WTC11 (cell line): ENCODE measurements around the gene NATD1. TPM values are rescaled to one million over a fixed set of nuclear protein-coding genes. Genes with fewer than 3 reads are reported as not detected.

Experiments used
- ATAC-seq: fragments of 200-7000 bp; cut with Tn5 transposase; 2 replicates; pipeline ENCODE4 v1.10.0; 2021; ENCODE audit warnings: mild to moderate bottlenecking, moderate library complexity
- CTCF ChIA-PET: fragments of 300-600 bp; sonication (Branson Sonifier 250); formaldehyde crosslinking; loops from one replicate; lab custom pipeline; 2021; ENCODE audit warnings: antibody characterized with exemption; lab: Charles Lee
- POLR2A ChIA-PET: fragments of 350-600 bp; sonication (Branson Sonifier 250); formaldehyde crosslinking; loops from one replicate; lab custom pipeline; 2021; ENCODE audit warnings: antibody characterized with exemption; lab: Charles Lee
- DNase-seq: peaks from one replicate; pipeline ENCODE4 v3.0.0; 2021; ENCODE audit warnings: low spot score
- H3K27ac Mint-ChIP-seq: 2 replicates; pipeline ENCODE4 v1.8.0; 2021; ENCODE audit warnings: mixed read lengths
- H3K27me3 Mint-ChIP-seq: 2 replicates; pipeline ENCODE4 v1.8.0; 2021; ENCODE audit warnings: low read depth, mild to moderate bottlenecking, moderate library complexity, mixed read lengths
- H3K36me3 Mint-ChIP-seq: 2 replicates; pipeline ENCODE4 v1.8.0; 2021; ENCODE audit warnings: mixed read lengths
- H3K4me1 Mint-ChIP-seq: 2 replicates; pipeline ENCODE4 v1.8.0; 2022; ENCODE audit warnings: mixed read lengths
- H3K4me3 Mint-ChIP-seq: 2 replicates; pipeline ENCODE4 v1.8.0; 2021; ENCODE audit warnings: mild to moderate bottlenecking, moderate library complexity, mixed read lengths
- H3K9me3 Mint-ChIP-seq: 2 replicates; pipeline ENCODE4 v1.8.0; 2021; ENCODE audit warnings: mixed read lengths
- ATF1 ChIP-seq: sonication (generic); formaldehyde crosslinking; IDR thresholded peaks from 2 replicates; pipeline ENCODE4 v1.8.1; 2023; ENCODE audit warnings: mild to moderate bottlenecking, moderate library complexity, missing genetic modification reagents
- ELF4 ChIP-seq: sonication (generic); formaldehyde crosslinking; IDR thresholded peaks from 2 replicates; pipeline ENCODE4 v1.8.1; 2022; ENCODE audit warnings: low read depth, mild to moderate bottlenecking, moderate library complexity, missing genetic modification reagents
- FOXJ3 ChIP-seq: sonication (generic); formaldehyde crosslinking; IDR thresholded peaks from 2 replicates; pipeline ENCODE4 v1.9.0; 2021; ENCODE audit warnings: missing genetic modification reagents, mild to moderate bottlenecking, borderline replicate concordance
- HMGA2 ChIP-seq: fragments of 250-450 bp; sonication (Bioruptor Pico); IDR thresholded peaks from 2 replicates; pipeline ENCODE4 v1.4.0; 2021; ENCODE audit warnings: mild to moderate bottlenecking, moderate library complexity
- JUN ChIP-seq: sonication (generic); formaldehyde crosslinking; IDR thresholded peaks from 2 replicates; pipeline ENCODE4 v1.8.0; 2023; ENCODE audit warnings: mild to moderate bottlenecking, missing genetic modification reagents
- MXD4 ChIP-seq: fragments of 250-450 bp; sonication (Bioruptor Pico); IDR thresholded peaks from 2 replicates; pipeline ENCODE4 v1.8.0; 2021; ENCODE audit warnings: mild to moderate bottlenecking, moderate library complexity, borderline replicate concordance
- NR1H2 ChIP-seq: sonication (generic); formaldehyde crosslinking; IDR thresholded peaks from 2 replicates; pipeline ENCODE4 v1.9.0; 2021; ENCODE audit warnings: mild to moderate bottlenecking, moderate library complexity, missing genetic modification reagents
- NR2C2 ChIP-seq: sonication (generic); formaldehyde crosslinking; IDR thresholded peaks from 2 replicates; pipeline ENCODE4 v1.8.0; 2022; ENCODE audit warnings: mild to moderate bottlenecking, missing genetic modification reagents
- RELA ChIP-seq: sonication (generic); formaldehyde crosslinking; IDR thresholded peaks from 2 replicates; pipeline ENCODE4 v1.8.1; 2022; ENCODE audit warnings: missing genetic modification reagents, mild to moderate bottlenecking, borderline replicate concordance
- ZNF263 ChIP-seq: sonication (generic); formaldehyde crosslinking; IDR thresholded peaks from 2 replicates; pipeline ENCODE4 v1.8.1; 2022; ENCODE audit warnings: low read depth, mild to moderate bottlenecking, moderate library complexity, missing genetic modification reagents
- total RNA-seq: library from RNA; stranded (reverse); gene quantifications from 3 replicates; pipeline ENCODE4 v1.2.3, GENCODE V29; 2021
- TF ChIP-seq, protein P1 (sequence below): sonication (generic); formaldehyde crosslinking; IDR thresholded peaks from 2 replicates; pipeline ENCODE4 v1.8.0; 2022; ENCODE audit warnings: missing genetic modification reagents
- TF ChIP-seq, protein P2 (sequence below): sonication (generic); formaldehyde crosslinking; IDR thresholded peaks from 2 replicates; pipeline ENCODE4 v1.8.1; 2022; ENCODE audit warnings: missing genetic modification reagents, borderline replicate concordance
- TF ChIP-seq, protein P3 (sequence below): sonication (generic); formaldehyde crosslinking; IDR thresholded peaks from 2 replicates; pipeline ENCODE4 v1.8.0; 2023; ENCODE audit warnings: mild to moderate bottlenecking, missing genetic modification reagents
- TF ChIP-seq, protein P4 (sequence below): sonication (generic); formaldehyde crosslinking; IDR thresholded peaks from 2 replicates; pipeline ENCODE4 v1.8.0; 2022; ENCODE audit warnings: mild to moderate bottlenecking, missing genetic modification reagents
- TF ChIP-seq, protein P5 (sequence below): sonication (generic); formaldehyde crosslinking; IDR thresholded peaks from 2 replicates; pipeline ENCODE4 v1.8.0; 2023; ENCODE audit warnings: missing genetic modification reagents, mild to moderate bottlenecking, borderline replicate concordance
- TF ChIP-seq, protein P6 (sequence below): sonication (generic); formaldehyde crosslinking; IDR thresholded peaks from 2 replicates; pipeline ENCODE4 v1.8.0; 2022; ENCODE audit warnings: mild to moderate bottlenecking, missing genetic modification reagents
- TF ChIP-seq, protein P7 (sequence below): sonication (generic); formaldehyde crosslinking; IDR thresholded peaks from 2 replicates; pipeline ENCODE4 v1.8.1; 2023; ENCODE audit warnings: mild to moderate bottlenecking, moderate library complexity, missing genetic modification reagents

Gene NATD1
- total RNA-seq, 1 experiment from 2014 or later, result 10.1 TPM

DNA sequence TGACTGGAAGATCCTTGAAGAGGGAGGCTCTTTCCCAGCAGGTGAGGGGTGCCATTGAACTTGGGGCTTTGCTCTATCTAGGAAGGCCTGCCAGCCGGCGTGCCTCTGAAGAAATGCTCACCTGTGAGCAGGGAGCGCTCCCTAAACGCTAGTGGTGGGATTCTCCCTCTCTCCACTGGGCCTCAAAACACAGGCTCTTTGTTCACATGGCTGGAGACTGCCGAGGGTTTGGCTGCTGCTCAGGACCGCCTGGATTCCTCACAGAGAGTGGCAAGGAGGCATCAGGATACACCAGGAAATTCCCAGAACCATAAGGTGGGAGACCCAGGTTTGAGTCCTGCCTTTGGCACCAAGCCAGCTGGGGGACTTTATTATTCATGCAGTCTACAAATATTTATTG, 21.7 kb downstream of the NATD1 start (continued):
- TF ChIP-seq HMGA2, result no peak
- TF ChIP-seq RELA (CRISPR knock-in tag), result no peak
- TF ChIP-seq ELF4 (CRISPR knock-in tag), result no peak
- TF ChIP-seq, protein P1, sequence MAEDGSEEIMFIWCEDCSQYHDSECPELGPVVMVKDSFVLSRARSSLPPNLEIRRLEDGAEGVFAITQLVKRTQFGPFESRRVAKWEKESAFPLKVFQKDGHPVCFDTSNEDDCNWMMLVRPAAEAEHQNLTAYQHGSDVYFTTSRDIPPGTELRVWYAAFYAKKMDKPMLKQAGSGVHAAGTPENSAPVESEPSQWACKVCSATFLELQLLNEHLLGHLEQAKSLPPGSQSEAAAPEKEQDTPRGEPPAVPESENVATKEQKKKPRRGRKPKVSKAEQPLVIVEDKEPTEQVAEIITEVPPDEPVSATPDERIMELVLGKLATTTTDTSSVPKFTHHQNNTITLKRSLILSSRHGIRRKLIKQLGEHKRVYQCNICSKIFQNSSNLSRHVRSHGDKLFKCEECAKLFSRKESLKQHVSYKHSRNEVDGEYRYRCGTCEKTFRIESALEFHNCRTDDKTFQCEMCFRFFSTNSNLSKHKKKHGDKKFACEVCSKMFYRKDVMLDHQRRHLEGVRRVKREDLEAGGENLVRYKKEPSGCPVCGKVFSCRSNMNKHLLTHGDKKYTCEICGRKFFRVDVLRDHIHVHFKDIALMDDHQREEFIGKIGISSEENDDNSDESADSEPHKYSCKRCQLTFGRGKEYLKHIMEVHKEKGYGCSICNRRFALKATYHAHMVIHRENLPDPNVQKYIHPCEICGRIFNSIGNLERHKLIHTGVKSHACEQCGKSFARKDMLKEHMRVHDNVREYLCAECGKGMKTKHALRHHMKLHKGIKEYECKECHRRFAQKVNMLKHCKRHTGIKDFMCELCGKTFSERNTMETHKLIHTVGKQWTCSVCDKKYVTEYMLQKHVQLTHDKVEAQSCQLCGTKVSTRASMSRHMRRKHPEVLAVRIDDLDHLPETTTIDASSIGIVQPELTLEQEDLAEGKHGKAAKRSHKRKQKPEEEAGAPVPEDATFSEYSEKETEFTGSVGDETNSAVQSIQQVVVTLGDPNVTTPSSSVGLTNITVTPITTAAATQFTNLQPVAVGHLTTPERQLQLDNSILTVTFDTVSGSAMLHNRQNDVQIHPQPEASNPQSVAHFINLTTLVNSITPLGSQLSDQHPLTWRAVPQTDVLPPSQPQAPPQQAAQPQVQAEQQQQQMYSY, result no peak
- TF ChIP-seq FOXJ3 (CRISPR knock-in tag), result no peak

DNA sequence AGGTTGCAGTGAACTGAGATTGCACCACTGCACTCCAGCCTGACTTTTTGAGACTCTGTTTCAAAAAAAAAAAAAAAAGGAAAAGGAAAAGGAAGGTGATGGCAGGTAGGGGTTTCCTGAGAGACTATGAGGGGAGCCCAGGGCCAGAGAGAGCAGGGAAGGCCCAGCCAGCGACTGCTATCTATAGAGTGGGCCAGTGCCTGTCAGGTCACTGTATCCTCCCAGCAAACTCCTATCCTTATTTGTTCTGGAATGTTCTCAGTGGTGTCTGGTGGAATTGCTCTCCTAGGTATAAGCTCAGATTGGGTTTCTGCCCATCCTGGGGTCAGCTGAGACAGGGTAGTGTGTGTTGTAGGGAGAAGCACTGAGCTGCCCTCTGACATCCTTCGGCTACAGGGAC, 24.4 kb downstream of the NATD1 start:
- ATAC-seq, result no peak
- Mint-ChIP-seq H3K4me3 (no peak overlapping the region), H3K27ac (no peak overlapping the region), H3K36me3 (peaks cover 5% of the 10 kb centered on the region; the same call in 1 of the 2 replicates), H3K27me3 (0 out of 2 replicates have a peak, but pooled peaks cover 3% of the 10 kb centered on the region), H3K9me3 (peaks cover 11% of the 10 kb centered on the region), H3K4me1 (no peaks in the 10 kb centered on the region)
- DNase-seq, result no peak
- POLR2A ChIA-PET, result no interaction called here
- CTCF ChIA-PET, result interaction anchor here (1.9 kb wide), 1 partner anchor 11 kb away, joined by 6 read pairs; no protein-coding TSS in a partner anchor
- TF ChIP-seq NR2C2 (CRISPR knock-in tag) (no peak), MXD4 (CRISPR knock-in tag) (no peak), ATF1 (CRISPR knock-in tag) (no peak), NR1H2 (no peak), ZNF263 (CRISPR knock-in tag) (no peak), JUN (CRISPR knock-in tag) (no peak), FOXJ3 (CRISPR knock-in tag) (no peak)
- TF ChIP-seq, protein P2, sequence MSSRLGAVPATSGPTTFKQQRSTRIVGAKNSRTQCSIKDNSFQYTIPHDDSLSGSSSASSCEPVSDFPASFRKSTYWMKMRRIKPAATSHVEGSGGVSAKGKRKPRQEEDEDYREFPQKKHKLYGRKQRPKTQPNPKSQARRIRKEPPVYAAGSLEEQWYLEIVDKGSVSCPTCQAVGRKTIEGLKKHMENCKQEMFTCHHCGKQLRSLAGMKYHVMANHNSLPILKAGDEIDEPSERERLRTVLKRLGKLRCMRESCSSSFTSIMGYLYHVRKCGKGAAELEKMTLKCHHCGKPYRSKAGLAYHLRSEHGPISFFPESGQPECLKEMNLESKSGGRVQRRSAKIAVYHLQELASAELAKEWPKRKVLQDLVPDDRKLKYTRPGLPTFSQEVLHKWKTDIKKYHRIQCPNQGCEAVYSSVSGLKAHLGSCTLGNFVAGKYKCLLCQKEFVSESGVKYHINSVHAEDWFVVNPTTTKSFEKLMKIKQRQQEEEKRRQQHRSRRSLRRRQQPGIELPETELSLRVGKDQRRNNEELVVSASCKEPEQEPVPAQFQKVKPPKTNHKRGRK (CRISPR knock-in tag), result no peak
- TF ChIP-seq, protein P3, sequence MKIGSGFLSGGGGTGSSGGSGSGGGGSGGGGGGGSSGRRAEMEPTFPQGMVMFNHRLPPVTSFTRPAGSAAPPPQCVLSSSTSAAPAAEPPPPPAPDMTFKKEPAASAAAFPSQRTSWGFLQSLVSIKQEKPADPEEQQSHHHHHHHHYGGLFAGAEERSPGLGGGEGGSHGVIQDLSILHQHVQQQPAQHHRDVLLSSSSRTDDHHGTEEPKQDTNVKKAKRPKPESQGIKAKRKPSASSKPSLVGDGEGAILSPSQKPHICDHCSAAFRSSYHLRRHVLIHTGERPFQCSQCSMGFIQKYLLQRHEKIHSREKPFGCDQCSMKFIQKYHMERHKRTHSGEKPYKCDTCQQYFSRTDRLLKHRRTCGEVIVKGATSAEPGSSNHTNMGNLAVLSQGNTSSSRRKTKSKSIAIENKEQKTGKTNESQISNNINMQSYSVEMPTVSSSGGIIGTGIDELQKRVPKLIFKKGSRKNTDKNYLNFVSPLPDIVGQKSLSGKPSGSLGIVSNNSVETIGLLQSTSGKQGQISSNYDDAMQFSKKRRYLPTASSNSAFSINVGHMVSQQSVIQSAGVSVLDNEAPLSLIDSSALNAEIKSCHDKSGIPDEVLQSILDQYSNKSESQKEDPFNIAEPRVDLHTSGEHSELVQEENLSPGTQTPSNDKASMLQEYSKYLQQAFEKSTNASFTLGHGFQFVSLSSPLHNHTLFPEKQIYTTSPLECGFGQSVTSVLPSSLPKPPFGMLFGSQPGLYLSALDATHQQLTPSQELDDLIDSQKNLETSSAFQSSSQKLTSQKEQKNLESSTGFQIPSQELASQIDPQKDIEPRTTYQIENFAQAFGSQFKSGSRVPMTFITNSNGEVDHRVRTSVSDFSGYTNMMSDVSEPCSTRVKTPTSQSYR (CRISPR knock-in tag), result no peak
- TF ChIP-seq, protein P4, sequence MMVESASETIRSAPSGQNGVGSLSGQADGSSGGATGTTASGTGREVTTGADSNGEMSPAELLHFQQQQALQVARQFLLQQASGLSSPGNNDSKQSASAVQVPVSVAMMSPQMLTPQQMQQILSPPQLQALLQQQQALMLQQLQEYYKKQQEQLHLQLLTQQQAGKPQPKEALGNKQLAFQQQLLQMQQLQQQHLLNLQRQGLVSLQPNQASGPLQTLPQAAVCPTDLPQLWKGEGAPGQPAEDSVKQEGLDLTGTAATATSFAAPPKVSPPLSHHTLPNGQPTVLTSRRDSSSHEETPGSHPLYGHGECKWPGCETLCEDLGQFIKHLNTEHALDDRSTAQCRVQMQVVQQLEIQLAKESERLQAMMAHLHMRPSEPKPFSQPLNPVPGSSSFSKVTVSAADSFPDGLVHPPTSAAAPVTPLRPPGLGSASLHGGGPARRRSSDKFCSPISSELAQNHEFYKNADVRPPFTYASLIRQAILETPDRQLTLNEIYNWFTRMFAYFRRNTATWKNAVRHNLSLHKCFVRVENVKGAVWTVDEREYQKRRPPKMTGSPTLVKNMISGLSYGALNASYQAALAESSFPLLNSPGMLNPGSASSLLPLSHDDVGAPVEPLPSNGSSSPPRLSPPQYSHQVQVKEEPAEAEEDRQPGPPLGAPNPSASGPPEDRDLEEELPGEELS (CRISPR knock-in tag), result no peak
- TF ChIP-seq, protein P5, sequence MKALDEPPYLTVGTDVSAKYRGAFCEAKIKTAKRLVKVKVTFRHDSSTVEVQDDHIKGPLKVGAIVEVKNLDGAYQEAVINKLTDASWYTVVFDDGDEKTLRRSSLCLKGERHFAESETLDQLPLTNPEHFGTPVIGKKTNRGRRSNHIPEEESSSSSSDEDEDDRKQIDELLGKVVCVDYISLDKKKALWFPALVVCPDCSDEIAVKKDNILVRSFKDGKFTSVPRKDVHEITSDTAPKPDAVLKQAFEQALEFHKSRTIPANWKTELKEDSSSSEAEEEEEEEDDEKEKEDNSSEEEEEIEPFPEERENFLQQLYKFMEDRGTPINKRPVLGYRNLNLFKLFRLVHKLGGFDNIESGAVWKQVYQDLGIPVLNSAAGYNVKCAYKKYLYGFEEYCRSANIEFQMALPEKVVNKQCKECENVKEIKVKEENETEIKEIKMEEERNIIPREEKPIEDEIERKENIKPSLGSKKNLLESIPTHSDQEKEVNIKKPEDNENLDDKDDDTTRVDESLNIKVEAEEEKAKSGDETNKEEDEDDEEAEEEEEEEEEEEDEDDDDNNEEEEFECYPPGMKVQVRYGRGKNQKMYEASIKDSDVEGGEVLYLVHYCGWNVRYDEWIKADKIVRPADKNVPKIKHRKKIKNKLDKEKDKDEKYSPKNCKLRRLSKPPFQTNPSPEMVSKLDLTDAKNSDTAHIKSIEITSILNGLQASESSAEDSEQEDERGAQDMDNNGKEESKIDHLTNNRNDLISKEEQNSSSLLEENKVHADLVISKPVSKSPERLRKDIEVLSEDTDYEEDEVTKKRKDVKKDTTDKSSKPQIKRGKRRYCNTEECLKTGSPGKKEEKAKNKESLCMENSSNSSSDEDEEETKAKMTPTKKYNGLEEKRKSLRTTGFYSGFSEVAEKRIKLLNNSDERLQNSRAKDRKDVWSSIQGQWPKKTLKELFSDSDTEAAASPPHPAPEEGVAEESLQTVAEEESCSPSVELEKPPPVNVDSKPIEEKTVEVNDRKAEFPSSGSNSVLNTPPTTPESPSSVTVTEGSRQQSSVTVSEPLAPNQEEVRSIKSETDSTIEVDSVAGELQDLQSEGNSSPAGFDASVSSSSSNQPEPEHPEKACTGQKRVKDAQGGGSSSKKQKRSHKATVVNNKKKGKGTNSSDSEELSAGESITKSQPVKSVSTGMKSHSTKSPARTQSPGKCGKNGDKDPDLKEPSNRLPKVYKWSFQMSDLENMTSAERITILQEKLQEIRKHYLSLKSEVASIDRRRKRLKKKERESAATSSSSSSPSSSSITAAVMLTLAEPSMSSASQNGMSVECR, result no peak
- TF ChIP-seq, protein P6, sequence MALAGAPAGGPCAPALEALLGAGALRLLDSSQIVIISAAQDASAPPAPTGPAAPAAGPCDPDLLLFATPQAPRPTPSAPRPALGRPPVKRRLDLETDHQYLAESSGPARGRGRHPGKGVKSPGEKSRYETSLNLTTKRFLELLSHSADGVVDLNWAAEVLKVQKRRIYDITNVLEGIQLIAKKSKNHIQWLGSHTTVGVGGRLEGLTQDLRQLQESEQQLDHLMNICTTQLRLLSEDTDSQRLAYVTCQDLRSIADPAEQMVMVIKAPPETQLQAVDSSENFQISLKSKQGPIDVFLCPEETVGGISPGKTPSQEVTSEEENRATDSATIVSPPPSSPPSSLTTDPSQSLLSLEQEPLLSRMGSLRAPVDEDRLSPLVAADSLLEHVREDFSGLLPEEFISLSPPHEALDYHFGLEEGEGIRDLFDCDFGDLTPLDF (CRISPR knock-in tag), result no peak
- TF ChIP-seq, protein P7, sequence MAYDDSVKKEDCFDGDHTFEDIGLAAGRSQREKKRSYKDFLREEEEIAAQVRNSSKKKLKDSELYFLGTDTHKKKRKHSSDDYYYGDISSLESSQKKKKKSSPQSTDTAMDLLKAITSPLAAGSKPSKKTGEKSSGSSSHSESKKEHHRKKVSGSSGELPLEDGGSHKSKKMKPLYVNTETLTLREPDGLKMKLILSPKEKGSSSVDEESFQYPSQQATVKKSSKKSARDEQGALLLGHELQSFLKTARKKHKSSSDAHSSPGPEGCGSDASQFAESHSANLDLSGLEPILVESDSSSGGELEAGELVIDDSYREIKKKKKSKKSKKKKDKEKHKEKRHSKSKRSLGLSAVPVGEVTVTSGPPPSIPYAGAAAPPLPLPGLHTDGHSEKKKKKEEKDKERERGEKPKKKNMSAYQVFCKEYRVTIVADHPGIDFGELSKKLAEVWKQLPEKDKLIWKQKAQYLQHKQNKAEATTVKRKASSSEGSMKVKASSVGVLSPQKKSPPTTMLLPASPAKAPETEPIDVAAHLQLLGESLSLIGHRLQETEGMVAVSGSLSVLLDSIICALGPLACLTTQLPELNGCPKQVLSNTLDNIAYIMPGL (CRISPR knock-in tag), result no peak
